Right lobe of liver (tissue), 4 donors: ENCODE results near the gene PHACTR2.
"Not testable (repeated sequence)": the region's sequence is repeated elsewhere in the genome, so short reads cannot be mapped to it uniquely, and the experiment has no call there.

Experiments used
- CTCF ChIP-seq, 4 donors: fragments of 200-600 bp in 3 of 4; fragments of 450-650 bp in 1 of 4; IDR thresholded peaks; one replicate each; pipeline versions ENCODE4 v1.5.1 to v1.8.0; 2016 to 2022; ENCODE audit warnings: antibody characterized with exemption in 4 of 4, mild to moderate bottlenecking in 2 of 4
- POLR2A ChIP-seq: fragments of 450-650 bp; IDR thresholded peaks from one replicate; pipeline ENCODE4 v1.6.1; 2017; ENCODE audit warnings: antibody characterized with exemption, mild to moderate bottlenecking
- donor health status: DM: no; HTN: no; CAD: no.
- donor health status: DM: no; HTN: no; CAD: no.
- donor health status: DM: no; HTN: yes; CAD: no.

- TF ChIP-seq POLR2A; CTCF (IDR thresholded peaks at IDR 0.05): not testable (repeated sequence)
Observed at GRCh38 chr6:143786371-143786770, 108.6 kb downstream of the PHACTR2 start.
